Bronchial smooth muscle cell (primary cell): ENCODE measurements around the gene SUN3. TPM values are rescaled to one million over a fixed set of nuclear protein-coding genes. Genes with fewer than 3 reads are reported as not detected.

Experiments used
- total RNA-seq: library from RNA; depleted of rRNA; stranded (reverse); fragments of >200 nt; gene quantifications from 2 replicates; pipeline ENCODE4 v1.2.1, GENCODE V29; 2014

Gene SUN3, protein sequence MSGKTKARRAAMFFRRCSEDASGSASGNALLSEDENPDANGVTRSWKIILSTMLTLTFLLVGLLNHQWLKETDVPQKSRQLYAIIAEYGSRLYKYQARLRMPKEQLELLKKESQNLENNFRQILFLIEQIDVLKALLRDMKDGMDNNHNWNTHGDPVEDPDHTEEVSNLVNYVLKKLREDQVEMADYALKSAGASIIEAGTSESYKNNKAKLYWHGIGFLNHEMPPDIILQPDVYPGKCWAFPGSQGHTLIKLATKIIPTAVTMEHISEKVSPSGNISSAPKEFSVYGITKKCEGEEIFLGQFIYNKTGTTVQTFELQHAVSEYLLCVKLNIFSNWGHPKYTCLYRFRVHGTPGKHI
- total RNA-seq, result not detected in 2 replicates

DNA sequence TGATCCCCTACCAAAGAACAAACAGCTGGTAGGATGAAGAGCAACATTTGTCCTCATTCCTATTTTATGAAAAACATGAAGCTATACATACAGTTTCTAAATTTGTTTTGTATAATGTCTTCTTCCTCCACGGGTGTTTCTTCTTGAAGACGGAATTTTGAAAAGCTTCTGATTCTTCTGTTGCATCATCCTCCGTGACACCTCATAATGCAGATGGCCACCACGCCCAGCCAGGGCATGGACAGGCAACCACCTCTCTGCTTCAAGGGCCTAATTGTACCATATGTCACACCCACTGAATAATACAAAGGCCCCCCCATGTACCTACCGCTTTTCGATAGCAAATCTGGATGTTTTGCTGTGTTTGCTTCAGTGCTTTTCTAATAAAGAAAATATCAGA, at the start of gene SUN3:
SUN3 (minus strand) TSS at position 170 of the 400 bp plus-strand sequence; CDS start at position 1, 169 bp downstream.

GRCh38 chr7:48035301-48035966, 6.5 kb upstream of the SUN3 start, which contains the start of gene C7orf57:
Gene C7orf57, plus strand, starts transcription at chr7:48035543. Its CDS starts 766 bp downstream, at chr7:48036309.

DNA sequence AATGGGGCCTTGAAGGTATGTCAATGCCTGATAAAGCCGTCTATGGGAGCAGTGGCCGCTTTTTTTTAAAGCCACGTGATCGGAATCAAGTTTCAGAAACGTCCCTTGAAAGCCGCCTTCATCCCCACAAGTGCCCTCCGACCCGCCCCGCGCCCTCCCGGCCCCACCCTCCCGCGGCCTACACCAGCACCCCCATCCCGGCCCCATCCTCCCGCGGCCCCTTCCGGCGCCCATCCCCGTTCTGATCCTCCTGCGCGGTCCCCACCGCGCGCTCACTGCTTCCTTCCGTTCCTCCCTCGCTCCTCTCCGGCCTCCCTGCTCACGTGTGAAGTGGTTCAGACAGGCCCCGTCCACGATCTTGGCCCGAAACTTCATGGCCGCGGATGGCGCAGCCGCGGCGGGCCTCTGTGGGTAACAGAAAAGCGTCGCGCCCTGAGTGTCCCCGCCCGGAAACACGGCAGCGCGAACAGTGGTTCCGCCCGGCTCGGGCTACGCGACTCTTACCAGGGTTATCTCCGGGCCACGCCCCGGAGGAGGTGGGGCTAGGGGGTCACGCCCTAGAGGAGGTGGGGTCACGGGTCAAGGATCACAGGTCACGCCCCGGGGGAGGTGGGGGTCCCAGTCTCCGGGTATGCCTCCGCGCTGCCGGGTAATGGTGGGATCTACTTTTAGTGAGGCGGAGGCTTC, 49.6 kb downstream of the SUN3 start, which contains the start of gene HUS1:
HUS1 (minus strand) TSS at position 471 of the 687 bp plus-strand sequence; CDS start at position 375, 96 bp downstream.

DNA sequence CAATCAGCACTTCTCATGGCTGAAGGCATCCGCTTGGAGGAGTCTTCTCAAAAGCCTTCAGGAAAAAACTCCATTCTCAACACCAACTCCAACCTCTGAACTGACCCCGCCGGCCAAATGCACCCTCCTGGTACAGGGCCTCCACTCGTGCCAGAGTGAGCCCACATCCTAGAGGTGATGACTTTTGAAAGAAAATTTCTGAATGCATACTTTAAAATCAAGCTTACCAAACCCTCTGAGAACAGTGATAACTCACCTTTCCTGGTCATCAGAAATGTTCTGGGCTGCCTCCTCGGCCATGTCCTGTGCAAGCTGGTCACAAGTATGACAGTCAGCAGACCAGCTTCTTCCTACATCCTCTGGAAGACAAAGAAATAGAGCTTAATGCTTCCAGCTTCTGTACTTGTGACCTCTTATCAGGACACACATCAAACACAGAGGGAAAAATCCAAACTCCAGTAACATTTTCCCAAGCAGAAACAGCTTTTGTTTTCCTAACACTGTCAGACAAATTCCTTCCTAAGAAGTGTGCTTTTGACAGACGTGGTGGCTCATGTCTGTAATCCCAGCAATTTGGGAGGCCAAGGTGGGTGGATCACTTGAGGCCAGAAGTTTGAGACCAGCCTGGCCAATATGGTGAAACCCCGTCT, 80.6 kb downstream of the SUN3 start, which contains the start of gene PKD1L1:
PKD1L1 (minus strand) TSS at position 326 of the 650 bp plus-strand sequence; CDS start at position 300, 26 bp downstream.

Other genes starting within 250 kb of the SUN3 start
- under 0.01 TPM in 2 replicates for gene PKD1L1, start 80.6 kb downstream of the SUN3 start, total RNA-seq
- 9.6 and 10.7 TPM in 2 replicates for gene HUS1, start 49.5 kb downstream of the SUN3 start, total RNA-seq
- not detected in 2 replicates for gene C7orf57, start 6.4 kb upstream of the SUN3 start, total RNA-seq
- 3.8 and 6.1 TPM in 2 replicates for gene UPP1, start 60.2 kb upstream of the SUN3 start, total RNA-seq
- gene ABCA13, start 142.4 kb upstream of the SUN3 start, total RNA-seq, result 2.7 and 3.0 TPM in 2 replicates